C4-2B (cell line): ENCODE data around the gene SIX5.

Source experiments
- ZFX ChIP-seq: fragments of 450-650 bp; IDR thresholded peaks from 2 replicates; pipeline ENCODE4 v1.6.1; 2017
- TF ChIP-seq, protein P1 (sequence below): fragments of 450-650 bp; conservative IDR thresholded peaks from 2 replicates; pipeline ENCODE4 v1.5.1; 2017; ENCODE audit warnings: mild to moderate bottlenecking

DNA sequence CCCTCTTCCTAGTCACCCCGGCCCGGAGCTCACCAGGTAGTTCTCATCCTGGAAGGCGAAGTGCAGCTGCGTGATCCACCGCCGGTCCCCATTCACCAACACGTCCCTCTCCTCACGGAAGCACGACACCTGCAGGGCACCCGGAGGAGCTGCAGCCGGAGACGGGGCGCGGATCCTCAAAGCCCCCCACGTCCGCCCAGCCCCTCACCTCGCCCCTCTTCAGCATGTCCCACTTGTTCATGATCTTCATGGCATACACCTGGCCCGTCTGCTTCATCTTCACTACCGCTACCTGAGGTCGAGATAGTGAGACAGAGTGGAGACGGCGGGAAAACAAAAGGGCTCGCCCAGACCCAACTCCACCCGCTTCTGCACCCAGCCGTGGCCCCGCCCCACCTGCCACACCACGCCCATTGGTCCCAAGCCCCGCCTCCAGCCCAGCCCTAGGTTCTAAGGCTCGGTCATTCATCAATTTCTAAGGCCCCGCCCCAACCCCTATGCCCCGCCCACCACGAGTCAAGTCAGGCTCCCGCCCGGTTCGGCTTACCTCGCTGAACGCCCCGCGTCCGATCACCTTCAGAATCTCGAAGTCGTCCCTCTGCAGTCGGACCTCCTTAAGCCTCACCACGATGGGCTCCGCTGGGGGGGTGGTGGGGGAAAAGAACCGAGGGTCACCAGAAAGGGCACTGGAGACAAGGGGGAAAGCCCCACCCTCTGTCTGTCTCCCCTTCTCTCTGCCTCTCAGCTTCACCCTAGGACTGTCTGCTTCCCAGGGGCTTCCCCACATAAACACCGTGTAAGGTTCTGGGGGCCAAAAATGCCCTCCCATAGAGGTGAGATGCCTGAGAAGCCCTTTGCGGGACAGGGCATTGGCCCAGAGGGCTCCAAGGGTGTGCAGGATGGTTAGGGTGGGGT is 10.4 kb upstream of the SIX5 start:
- TF ChIP-seq, protein P1, sequence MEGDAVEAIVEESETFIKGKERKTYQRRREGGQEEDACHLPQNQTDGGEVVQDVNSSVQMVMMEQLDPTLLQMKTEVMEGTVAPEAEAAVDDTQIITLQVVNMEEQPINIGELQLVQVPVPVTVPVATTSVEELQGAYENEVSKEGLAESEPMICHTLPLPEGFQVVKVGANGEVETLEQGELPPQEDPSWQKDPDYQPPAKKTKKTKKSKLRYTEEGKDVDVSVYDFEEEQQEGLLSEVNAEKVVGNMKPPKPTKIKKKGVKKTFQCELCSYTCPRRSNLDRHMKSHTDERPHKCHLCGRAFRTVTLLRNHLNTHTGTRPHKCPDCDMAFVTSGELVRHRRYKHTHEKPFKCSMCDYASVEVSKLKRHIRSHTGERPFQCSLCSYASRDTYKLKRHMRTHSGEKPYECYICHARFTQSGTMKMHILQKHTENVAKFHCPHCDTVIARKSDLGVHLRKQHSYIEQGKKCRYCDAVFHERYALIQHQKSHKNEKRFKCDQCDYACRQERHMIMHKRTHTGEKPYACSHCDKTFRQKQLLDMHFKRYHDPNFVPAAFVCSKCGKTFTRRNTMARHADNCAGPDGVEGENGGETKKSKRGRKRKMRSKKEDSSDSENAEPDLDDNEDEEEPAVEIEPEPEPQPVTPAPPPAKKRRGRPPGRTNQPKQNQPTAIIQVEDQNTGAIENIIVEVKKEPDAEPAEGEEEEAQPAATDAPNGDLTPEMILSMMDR = peak; percentile 78
- TF ChIP-seq ZFX = no peak
